Glutamatergic neuron (in vitro differentiated cells): ENCODE results near the gene CCDC188. TPM values are rescaled to one million over a fixed set of nuclear protein-coding genes. Genes with fewer than 3 reads are reported as not detected.

ENCODE experiments used
- DNase-seq: peaks from one replicate; pipeline ENCODE4 v3.0.0; 2022
- H3K27ac Mint-ChIP-seq: one replicate; pipeline ENCODE4 v1.8.0; 2020; ENCODE audit warnings: mild to moderate bottlenecking, mixed read lengths, inconsistent platforms; ENCODE audit not compliant: unreplicated experiment
- H3K27me3 Mint-ChIP-seq: one replicate; pipeline ENCODE4 v1.8.0; 2020; ENCODE audit warnings: mild to moderate bottlenecking, moderate library complexity, mixed read lengths, inconsistent platforms; ENCODE audit not compliant: unreplicated experiment
- H3K36me3 Mint-ChIP-seq: one replicate; pipeline ENCODE4 v1.8.0; 2020; ENCODE audit warnings: mild to moderate bottlenecking, mixed read lengths, inconsistent platforms; ENCODE audit not compliant: unreplicated experiment
- H3K4me1 Mint-ChIP-seq: one replicate; pipeline ENCODE4 v1.8.0; 2020; ENCODE audit warnings: mild to moderate bottlenecking, low read depth, mixed read lengths, inconsistent platforms; ENCODE audit not compliant: unreplicated experiment
- H3K4me3 Mint-ChIP-seq: one replicate; pipeline ENCODE4 v1.8.0; 2020; ENCODE audit warnings: mild to moderate bottlenecking, mixed read lengths, inconsistent platforms; ENCODE audit not compliant: unreplicated experiment
- H3K9me3 Mint-ChIP-seq: one replicate; pipeline ENCODE4 v1.8.0; 2020; ENCODE audit warnings: mild to moderate bottlenecking, moderate library complexity, mixed read lengths, inconsistent platforms; ENCODE audit not compliant: unreplicated experiment
- CTCF ChIP-seq: fragments of 200-600 bp; sonication (generic); IDR thresholded peaks from one replicate; pipeline ENCODE4 v1.5.0; 2021; ENCODE audit not compliant: partially characterized antibody, unreplicated experiment
- total RNA-seq: library from RNA; stranded (reverse); fragmentation: NEBNext Ultra II Directional; extraction: Animal tissue kit (Norgen Biotek cat#: 25700); gene quantifications from one replicate; pipeline ENCODE4 v1.2.1, GENCODE V29; 2021; ENCODE audit not compliant: unreplicated experiment

CCDC188 gene
- total RNA-seq, 1 donor from 2014 or later, result 0.54 TPM

GRCh38 chr22:20124083-20124787 is 26.6 kb downstream of the CCDC188 start:
- peak overlapping the region; percentile 22 for H3K27ac Mint-ChIP-seq
- H3K4me3 Mint-ChIP-seq, result no peak overlapping the region
- H3K9me3 Mint-ChIP-seq, result peaks cover 4% of the 10 kb centered on the region
- peaks cover 2% of the 10 kb centered on the region for H3K4me1 Mint-ChIP-seq
- no peaks in the 10 kb centered on the region for H3K27me3 Mint-ChIP-seq
- no peak for TF ChIP-seq CTCF
- H3K36me3 Mint-ChIP-seq, result no peaks in the 10 kb centered on the region
- no peak for DNase-seq

DNA sequence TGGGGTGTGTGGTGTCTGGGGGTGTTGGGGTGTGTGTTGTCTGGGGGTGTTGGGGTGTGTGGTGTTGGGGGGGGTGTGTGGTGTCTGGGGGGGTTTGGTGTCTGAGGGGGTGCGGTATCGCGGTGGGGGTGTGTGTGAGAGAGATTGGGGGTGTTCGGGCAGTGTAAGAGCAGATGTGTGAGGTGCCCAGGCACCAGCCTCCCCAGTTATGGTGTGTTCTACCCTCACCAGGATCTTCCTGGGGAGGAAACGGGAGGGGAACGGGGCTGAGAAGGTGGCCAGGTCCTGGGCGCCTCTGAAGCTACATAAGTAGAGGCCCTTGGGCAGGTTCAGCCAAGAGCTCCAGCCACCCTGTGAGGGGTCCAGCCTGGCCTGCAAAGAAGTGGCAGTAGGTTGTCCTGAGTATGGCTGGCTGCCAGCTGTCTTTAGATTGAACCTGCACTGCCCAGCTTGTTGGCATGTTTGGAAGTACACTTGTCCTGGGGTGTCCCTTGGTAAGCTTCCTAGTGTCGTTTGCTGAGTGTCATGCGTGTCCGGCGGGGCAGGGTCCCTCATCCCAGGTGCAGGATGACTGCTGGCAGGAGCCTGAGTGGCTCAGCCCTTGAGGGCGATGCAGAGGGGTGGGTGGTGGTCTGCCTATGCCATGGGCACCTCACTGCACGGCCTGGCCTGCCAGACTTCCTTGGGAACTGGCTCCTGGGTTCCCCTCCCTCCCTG is 27.3 kb downstream of the CCDC188 start:
- Mint-ChIP-seq H3K27me3 (no peaks in the 10 kb centered on the region), H3K27ac (no peak overlapping the region), H3K36me3 (no peaks in the 10 kb centered on the region), H3K9me3 (peaks cover 7% of the 10 kb centered on the region), H3K4me3 (no peak overlapping the region), H3K4me1 (peaks cover 5% of the 10 kb centered on the region)
- no peak for DNase-seq
- no peak for TF ChIP-seq CTCF

DNA sequence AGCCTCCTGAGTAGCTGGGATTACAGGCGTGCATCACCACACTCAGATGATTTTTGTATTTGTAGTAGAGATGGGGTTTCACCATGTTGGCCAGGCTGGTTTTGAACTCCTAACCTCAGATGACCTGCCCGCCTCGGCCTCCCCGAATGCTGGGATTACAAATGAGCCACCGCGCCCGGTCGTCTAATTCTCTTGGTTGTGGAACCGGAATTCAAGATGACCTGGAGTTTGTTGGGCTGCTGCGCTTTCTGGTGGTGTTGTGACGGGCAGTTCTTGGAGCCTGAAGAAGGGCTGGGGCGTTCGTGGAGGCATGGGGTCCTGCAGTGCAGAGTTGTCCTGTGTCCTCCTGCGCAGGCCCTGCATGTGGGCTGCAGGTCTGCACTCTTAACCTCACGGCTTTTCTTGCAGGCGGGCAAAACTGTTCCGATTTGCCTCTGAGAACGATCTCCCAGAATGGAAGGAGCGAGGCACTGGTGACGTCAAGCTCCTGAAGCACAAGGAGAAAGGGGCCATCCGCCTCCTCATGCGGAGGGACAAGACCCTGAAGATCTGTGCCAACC is 28.9 kb downstream of the CCDC188 start:
- peaks cover 6% of the 10 kb centered on the region for H3K4me1 Mint-ChIP-seq
- no peak overlapping the region for H3K27ac Mint-ChIP-seq
- H3K9me3 Mint-ChIP-seq, result peaks cover 8% of the 10 kb centered on the region
- H3K36me3 Mint-ChIP-seq, result no peaks in the 10 kb centered on the region
- H3K27me3 Mint-ChIP-seq, result peaks cover 5% of the 10 kb centered on the region
- H3K4me3 Mint-ChIP-seq, result no peak overlapping the region
- DNase-seq, result no peak
- TF ChIP-seq CTCF, result no peak

GRCh38 chr22:20118300-20119020 is 32.4 kb downstream of the CCDC188 start:
- peak overlapping the region; percentile 91 for H3K4me3 Mint-ChIP-seq
- no peaks in the 10 kb centered on the region for H3K36me3 Mint-ChIP-seq
- H3K27me3 Mint-ChIP-seq, result peaks cover 12% of the 10 kb centered on the region
- peaks cover 5% of the 10 kb centered on the region for H3K9me3 Mint-ChIP-seq
- peak; percentile 10 for DNase-seq
- no peak for TF ChIP-seq CTCF
- H3K27ac Mint-ChIP-seq, result peak overlapping the region; percentile 81
- peaks cover 4% of the 10 kb centered on the region for H3K4me1 Mint-ChIP-seq
